Caco-2 (cell line): ENCODE measurements around the gene DMGDH. TPM values are rescaled to one million over a fixed set of nuclear protein-coding genes. Genes with fewer than 3 reads are reported as not detected.

Experiments
- BruUV-seq: library from RNA; stranded (reverse); fragments of 400-500 nt; replicated peaks from 2 replicates; lab custom pipeline; 2021; lab: Mats Ljungman, UMichigan
- CTCF ChIA-PET: fragments of 300-600 bp; sonication (Branson Sonifier 250); formaldehyde crosslinking; loops from one replicate; lab custom pipeline; 2022; ENCODE audit warnings: antibody characterized with exemption; lab: Charles Lee
- POLR2A ChIA-PET: fragments of 300-600 bp; sonication (Branson Sonifier 250); formaldehyde crosslinking; loops from one replicate; lab custom pipeline; 2022; ENCODE audit warnings: antibody characterized with exemption; lab: Charles Lee
- DNase-seq, 2 experiments: peaks; one replicate each; pipeline versions ENCODE4 v3.0.0 to v3.0.0-alpha.2; 2020 to 2022
- H3K27me3 ChIP-seq: replicated peaks from 2 replicates; pipeline ENCODE4 v1.6.0; 2011; ENCODE audit warnings: low read length; ENCODE audit not compliant: control insufficient read depth, insufficient read depth
- H3K36me3 ChIP-seq: 2 replicates; pipeline ENCODE4 v1.5.1; 2011; ENCODE audit warnings: low read length; ENCODE audit not compliant: control insufficient read depth, insufficient read depth
- H3K4me1 ChIP-seq: fragments of 250-450 bp; sonication (Bioruptor Pico); 2 replicates; pipeline ENCODE4 v1.5.1; 2020; ENCODE audit warnings: mild to moderate bottlenecking
- H3K4me3 ChIP-seq: 2 replicates; pipeline ENCODE4 v1.5.1; 2011; ENCODE audit warnings: low read depth, mild to moderate bottlenecking, control low read depth, low read length
- H3K9me3 ChIP-seq: fragments of 250-450 bp; sonication (Bioruptor Pico); 2 replicates; pipeline ENCODE4 v1.5.1; 2020; ENCODE audit warnings: mild to moderate bottlenecking, moderate library complexity
- H3K27ac Mint-ChIP-seq: one replicate; pipeline ENCODE4 v1.8.0; 2022; ENCODE audit warnings: mixed read lengths; ENCODE audit not compliant: unreplicated experiment
- H3K27me3 Mint-ChIP-seq: one replicate; pipeline ENCODE4 v1.8.0; 2022; ENCODE audit warnings: mixed read lengths; ENCODE audit not compliant: insufficient read depth, unreplicated experiment
- H3K36me3 Mint-ChIP-seq: one replicate; pipeline ENCODE4 v1.8.0; 2022; ENCODE audit warnings: mild to moderate bottlenecking, mixed read lengths; ENCODE audit not compliant: insufficient read depth, unreplicated experiment
- H3K4me1 Mint-ChIP-seq: one replicate; pipeline ENCODE4 v1.8.0; 2022; ENCODE audit warnings: low read depth, mixed read lengths; ENCODE audit not compliant: unreplicated experiment
- H3K4me3 Mint-ChIP-seq: one replicate; pipeline ENCODE4 v1.8.0; 2022; ENCODE audit warnings: mild to moderate bottlenecking, moderate library complexity, mixed read lengths; ENCODE audit not compliant: unreplicated experiment
- H3K9me3 Mint-ChIP-seq: one replicate; pipeline ENCODE4 v1.8.0; 2022; ENCODE audit warnings: mixed read lengths; ENCODE audit not compliant: unreplicated experiment
- CTCF ChIP-seq, 2 experiments: fragments of 200-600 bp in 1 of 2; IDR thresholded peaks; 1 replicate in 1 of 2; 2 replicates in 1 of 2; pipeline versions ENCODE4 v1.5.1 to v1.8.0; 2011 to 2022; ENCODE audit warnings: antibody characterized with exemption in 1 of 2, control low read depth in 1 of 2, inconsistent platforms in 1 of 2, low read depth in 1 of 2, low read length in 1 of 2, mild to moderate bottlenecking in 1 of 2, moderate library complexity in 1 of 2; ENCODE audit not compliant: insufficient read depth in 1 of 2, severe bottlenecking in 1 of 2, unreplicated experiment in 1 of 2
- intact Hi-C: fragments of 100-400 bp; cut with micrococcal nuclease; formaldehyde crosslinking; loops from one replicate; pipeline ENCODE4 v1.10.0; 2022; ENCODE audit not compliant: unreplicated experiment
- total RNA-seq: library from RNA; stranded (reverse); gene quantifications from 2 replicates; pipeline ENCODE4 v1.2.3, GENCODE V29; 2022

The DMGDH gene
- total RNA-seq, 1 experiment from 2014 or later, result 1.8 TPM

GRCh38 chr5:79023947-79024346 lies 45.5 kb downstream of the DMGDH start:
- Mint-ChIP-seq H3K4me3 (no peak overlapping the region), H3K36me3 (no peaks in the 10 kb centered on the region), H3K27me3 (no peaks in the 10 kb centered on the region), H3K4me1 (peaks cover 10% of the 10 kb centered on the region), H3K9me3 (no peaks in the 10 kb centered on the region), H3K27ac (no peak overlapping the region)
- Histone ChIP-seq H3K27me3 (no peaks in the 10 kb centered on the region), H3K4me1 (no peaks in the 10 kb centered on the region), H3K9me3 (no peaks in the 10 kb centered on the region), H3K36me3 (no peaks in the 10 kb centered on the region), H3K4me3 (no peak overlapping the region)
- POLR2A ChIA-PET, result no interaction called here
- TF ChIP-seq CTCF (IDR thresholded peaks at IDR 0.05; ENCODE audit: insufficient read depth in 1 of 2, low read depth in 1 of 2, low read length in 1 of 2, severe bottlenecking in 1 of 2, unreplicated experiment in 1 of 2), result no peak
- BruUV-seq, result no TSS peak
- intact Hi-C loops, result loop anchor here (2.0 to 10.0 kb wide), 4 partner anchors 42 to 441 kb away; no protein-coding TSS in a partner anchor
- CTCF ChIA-PET, result interaction anchor here (1.2 to 10.9 kb wide), 3 partner anchors 19 to 109 kb away, joined by 3 to 245 read pairs (median 4); no protein-coding TSS in a partner anchor
- no peak for DNase-seq

GRCh38 chr5:79023348-79023747 lies 46.1 kb downstream of the DMGDH start:
- no peak for TF ChIP-seq CTCF (IDR thresholded peaks at IDR 0.05; ENCODE audit: insufficient read depth in 1 of 2, low read depth in 1 of 2, low read length in 1 of 2, severe bottlenecking in 1 of 2, unreplicated experiment in 1 of 2)
- Mint-ChIP-seq H3K9me3 (no peaks in the 10 kb centered on the region), H3K4me1 (peaks cover 10% of the 10 kb centered on the region), H3K4me3 (no peak overlapping the region), H3K27me3 (no peaks in the 10 kb centered on the region), H3K36me3 (no peaks in the 10 kb centered on the region), H3K27ac (no peak overlapping the region)
- no TSS peak for BruUV-seq
- Histone ChIP-seq H3K4me3 (no peak overlapping the region), H3K36me3 (no peaks in the 10 kb centered on the region), H3K9me3 (no peaks in the 10 kb centered on the region), H3K4me1 (no peaks in the 10 kb centered on the region), H3K27me3 (no peaks in the 10 kb centered on the region)
- ChIA-PET POLR2A (no interaction called here), CTCF (interaction anchor here (10.9 kb wide), 1 partner anchor 110 kb away, joined by 245 read pairs; no protein-coding TSS in a partner anchor)
- DNase-seq, result no peak
- intact Hi-C loops, result loop anchor here (5.0 to 10.0 kb wide), 2 partner anchors 41 to 301 kb away; no protein-coding TSS in a partner anchor

DNA sequence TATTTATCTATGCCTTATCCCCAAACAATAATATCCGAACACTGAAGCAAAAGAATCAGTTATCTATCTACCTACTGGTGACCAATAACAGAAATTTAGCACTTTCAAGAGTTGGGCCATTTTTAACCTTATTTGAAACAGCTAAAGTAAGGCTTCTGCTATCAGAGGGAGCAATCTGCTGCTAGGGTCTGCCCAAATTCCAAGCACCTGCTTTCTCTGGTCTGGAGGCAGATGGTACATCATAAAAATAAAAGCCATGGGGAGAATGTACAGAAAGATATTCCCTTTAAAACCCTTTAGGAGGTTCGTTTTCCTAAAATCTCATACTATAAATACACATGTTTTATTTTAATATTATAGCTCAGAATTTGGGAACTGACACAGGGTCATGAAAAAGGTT lies 46.7 kb downstream of the DMGDH start:
- DNase-seq, result no peak
- BruUV-seq, result no TSS peak
- H3K9me3 ChIP-seq, result no peaks in the 10 kb centered on the region
- ChIA-PET CTCF (interaction anchor here (10.9 kb wide), 1 partner anchor 110 kb away, joined by 245 read pairs; no protein-coding TSS in a partner anchor), POLR2A (no interaction called here)
- no peaks in the 10 kb centered on the region for H3K4me1 ChIP-seq
- H3K27me3 ChIP-seq, result no peaks in the 10 kb centered on the region
- no peak overlapping the region for H3K27ac Mint-ChIP-seq
- no peak for TF ChIP-seq CTCF (IDR thresholded peaks at IDR 0.05; ENCODE audit: insufficient read depth in 1 of 2, low read depth in 1 of 2, low read length in 1 of 2, severe bottlenecking in 1 of 2, unreplicated experiment in 1 of 2)
- intact Hi-C loops, result loop anchor here (5.0 to 10.0 kb wide), 2 partner anchors 40 to 302 kb away; no protein-coding TSS in a partner anchor
- no peaks in the 10 kb centered on the region for H3K9me3 Mint-ChIP-seq
- no peaks in the 10 kb centered on the region for H3K36me3 Mint-ChIP-seq
- no peaks in the 10 kb centered on the region for H3K27me3 Mint-ChIP-seq
- no peak overlapping the region for H3K4me3 ChIP-seq
- H3K4me1 Mint-ChIP-seq, result peaks cover 10% of the 10 kb centered on the region
- H3K4me3 Mint-ChIP-seq, result no peak overlapping the region
- no peaks in the 10 kb centered on the region for H3K36me3 ChIP-seq
